22Rv1 (cell line): ENCODE results near the gene SLC9A7.

Experiments
- H3K27ac ChIP-seq: fragments of 450-650 bp; 2 replicates; pipeline ENCODE4 v1.5.1; 2017
- ZFX ChIP-seq: fragments of 450-650 bp; IDR thresholded peaks from 2 replicates; pipeline ENCODE4 v1.6.1; 2017; ENCODE audit warnings: antibody characterized with exemption, borderline replicate concordance
- TF ChIP-seq, protein P1 (sequence below): fragments of 450-650 bp; IDR thresholded peaks from 2 replicates; pipeline ENCODE4 v1.5.1; 2017; ENCODE audit warnings: mild to moderate bottlenecking

SLC9A7 gene

DNA sequence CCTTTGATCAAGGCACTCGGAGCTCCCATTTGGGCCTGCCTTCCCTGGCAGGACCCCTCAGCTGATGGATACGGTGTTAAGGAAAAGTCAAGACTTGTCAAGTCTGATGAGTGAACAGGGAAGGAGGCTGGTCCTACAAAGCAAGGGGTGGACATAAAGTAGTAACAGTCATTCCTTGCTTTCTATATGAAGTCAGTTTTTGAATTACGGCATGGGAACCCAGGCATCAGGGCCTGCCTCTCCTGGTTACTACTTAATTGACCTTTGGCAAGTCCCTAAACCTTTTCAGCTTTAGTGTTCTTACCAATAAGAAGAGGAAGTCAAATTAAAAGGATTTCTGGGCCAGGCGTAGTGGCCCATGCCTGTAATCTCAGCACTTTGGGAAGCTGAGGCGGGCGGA, 178.3 kb downstream of the SLC9A7 start:
- no peak for TF ChIP-seq ZFX
- TF ChIP-seq, protein P1, sequence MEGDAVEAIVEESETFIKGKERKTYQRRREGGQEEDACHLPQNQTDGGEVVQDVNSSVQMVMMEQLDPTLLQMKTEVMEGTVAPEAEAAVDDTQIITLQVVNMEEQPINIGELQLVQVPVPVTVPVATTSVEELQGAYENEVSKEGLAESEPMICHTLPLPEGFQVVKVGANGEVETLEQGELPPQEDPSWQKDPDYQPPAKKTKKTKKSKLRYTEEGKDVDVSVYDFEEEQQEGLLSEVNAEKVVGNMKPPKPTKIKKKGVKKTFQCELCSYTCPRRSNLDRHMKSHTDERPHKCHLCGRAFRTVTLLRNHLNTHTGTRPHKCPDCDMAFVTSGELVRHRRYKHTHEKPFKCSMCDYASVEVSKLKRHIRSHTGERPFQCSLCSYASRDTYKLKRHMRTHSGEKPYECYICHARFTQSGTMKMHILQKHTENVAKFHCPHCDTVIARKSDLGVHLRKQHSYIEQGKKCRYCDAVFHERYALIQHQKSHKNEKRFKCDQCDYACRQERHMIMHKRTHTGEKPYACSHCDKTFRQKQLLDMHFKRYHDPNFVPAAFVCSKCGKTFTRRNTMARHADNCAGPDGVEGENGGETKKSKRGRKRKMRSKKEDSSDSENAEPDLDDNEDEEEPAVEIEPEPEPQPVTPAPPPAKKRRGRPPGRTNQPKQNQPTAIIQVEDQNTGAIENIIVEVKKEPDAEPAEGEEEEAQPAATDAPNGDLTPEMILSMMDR: no peak

DNA sequence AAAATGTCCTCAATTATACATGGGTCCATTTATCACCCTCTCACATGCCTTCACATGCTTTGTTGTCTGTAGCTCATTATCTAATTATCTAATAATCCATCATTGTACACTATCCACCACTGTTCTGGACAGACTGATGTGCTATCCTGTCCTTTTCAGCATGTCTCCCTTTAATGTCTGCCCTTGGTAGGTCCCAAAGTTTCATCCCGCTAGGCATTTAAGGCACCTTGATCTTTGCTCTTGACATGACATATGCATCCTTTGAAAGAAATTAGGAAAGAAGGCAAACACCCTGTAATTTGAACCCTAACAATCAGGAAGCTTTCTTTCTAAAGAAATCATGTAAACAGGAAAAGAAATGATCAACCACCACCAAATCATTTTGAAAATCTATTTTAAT, 179.7 kb downstream of the SLC9A7 start:
- no peak for TF ChIP-seq ZFX
- TF ChIP-seq, protein P1: no peak
- H3K27ac ChIP-seq: no peak overlapping the region

More for the DNA sequence above, 178.3 kb downstream of the SLC9A7 start:
- H3K27ac ChIP-seq: no peak overlapping the region

DNA sequence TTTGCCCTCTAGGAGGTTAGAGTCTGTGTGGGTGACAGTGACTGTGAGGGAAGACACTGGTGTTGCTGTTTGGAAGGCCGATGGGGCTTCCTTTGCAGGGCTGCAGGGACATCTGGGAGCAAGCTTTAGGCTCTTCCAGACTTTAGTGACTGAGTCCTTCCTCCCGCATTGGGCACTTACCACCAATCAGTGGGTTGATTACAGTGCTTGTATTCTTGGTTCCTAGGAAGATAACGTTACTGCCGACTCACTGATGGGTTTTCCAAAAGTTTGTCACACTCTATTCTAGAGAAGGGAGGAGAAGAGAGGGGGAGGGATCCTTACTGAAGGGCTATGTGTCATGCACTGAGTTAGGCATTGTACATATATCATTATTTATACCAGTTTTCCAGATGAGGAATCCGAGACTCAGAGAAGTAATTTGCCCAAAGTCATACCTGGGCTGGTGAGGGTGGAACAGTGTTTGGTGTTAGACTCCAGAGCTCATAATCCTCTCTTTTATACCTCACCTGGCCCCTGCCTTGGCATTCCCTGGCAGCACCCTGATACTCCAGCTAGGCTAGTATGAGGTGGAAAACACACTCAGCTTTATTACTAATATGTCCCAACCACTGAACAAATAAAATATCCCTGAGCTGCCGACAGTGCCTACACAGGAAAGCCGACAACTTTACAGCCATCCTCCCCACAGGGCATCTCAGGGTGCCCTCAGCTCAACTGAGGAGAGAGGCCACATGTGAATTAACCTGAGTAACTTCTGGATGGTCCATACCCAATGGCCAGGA, 181.5 kb downstream of the SLC9A7 start:
- no peak overlapping the region for H3K27ac ChIP-seq
- TF ChIP-seq ZFX: no peak
- TF ChIP-seq, protein P1: no peak

GRCh38 chrX:46576458-46576857, 182.5 kb downstream of the SLC9A7 start:
- TF ChIP-seq ZFX: no peak
- TF ChIP-seq, protein P1: no peak
- no peak overlapping the region for H3K27ac ChIP-seq

DNA sequence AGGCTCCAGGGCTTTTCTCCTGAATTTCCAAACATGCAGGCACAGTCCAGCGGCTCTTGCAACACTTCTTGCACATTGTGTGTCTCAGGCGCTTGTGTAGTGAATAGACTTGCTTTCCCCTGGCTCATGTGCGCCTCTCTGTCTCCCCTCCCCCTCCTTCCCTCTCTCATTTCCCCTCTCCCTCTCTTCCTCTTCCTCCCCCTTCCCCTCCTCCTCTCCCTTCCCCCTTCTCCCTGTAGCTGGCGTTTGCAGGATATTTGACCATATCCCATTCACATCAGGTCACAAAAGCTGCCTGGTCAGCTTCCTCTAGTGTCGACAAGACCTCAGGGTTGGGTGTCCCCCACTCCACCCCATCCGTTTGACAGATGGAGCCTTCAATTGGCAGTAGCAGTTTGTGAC, 182.9 kb downstream of the SLC9A7 start:
- TF ChIP-seq, protein P1: no peak
- TF ChIP-seq ZFX: no peak
- no peak overlapping the region for H3K27ac ChIP-seq

- no peak for TF ChIP-seq ZFX
- TF ChIP-seq, protein P1: no peak
- no peak overlapping the region for H3K27ac ChIP-seq
Observed at GRCh38 chrX:46575586-46575985, 183.3 kb downstream of the SLC9A7 start.

DNA sequence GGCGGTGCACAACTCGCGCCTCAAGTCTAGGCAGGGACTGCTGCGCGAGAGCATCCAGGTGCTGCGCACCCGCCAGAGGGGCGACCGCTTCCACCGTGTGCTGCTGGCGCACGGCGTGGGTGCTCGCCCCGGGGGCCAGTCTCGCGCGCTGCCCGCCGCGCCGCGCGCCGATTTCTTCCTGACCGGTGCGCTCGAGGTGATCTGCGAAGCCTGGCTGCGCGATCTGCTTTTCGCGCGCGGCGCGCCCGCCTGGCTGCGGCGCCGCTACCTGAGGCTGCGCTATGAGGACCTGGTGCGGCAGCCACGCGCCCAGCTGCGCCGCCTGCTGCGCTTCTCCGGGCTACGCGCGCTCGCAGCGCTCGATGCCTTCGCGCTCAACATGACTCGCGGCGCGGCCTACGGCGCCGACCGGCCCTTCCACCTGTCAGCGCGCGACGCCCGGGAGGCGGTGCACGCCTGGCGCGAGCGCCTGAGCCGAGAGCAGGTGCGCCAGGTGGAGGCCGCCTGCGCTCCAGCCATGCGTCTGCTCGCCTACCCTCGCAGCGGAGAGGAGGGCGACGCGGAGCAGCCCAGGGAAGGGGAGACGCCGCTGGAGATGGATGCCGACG, 184.0 kb downstream of the SLC9A7 start:
- TF ChIP-seq, protein P1: no peak
- H3K27ac ChIP-seq: no peak overlapping the region
